Activated CD8-positive, alpha-beta memory T cell treated with anti-CD3 and anti-CD28 coated beads for 4 hours (primary cell): ENCODE data around the gene POR.

Experiments
- DNase-seq, 2 donors: peaks; one replicate each; pipeline ENCODE4 v3.0.0-alpha.2; 2020; ENCODE audit warnings: low read depth in 2 of 2

Gene POR

GRCh38 chr7:75971961-75972763, 57.2 kb downstream of the POR start:
- DNase-seq, result no peak

GRCh38 chr7:75977743-75978142, 62.8 kb downstream of the POR start:
- DNase-seq, result no peak

DNA sequence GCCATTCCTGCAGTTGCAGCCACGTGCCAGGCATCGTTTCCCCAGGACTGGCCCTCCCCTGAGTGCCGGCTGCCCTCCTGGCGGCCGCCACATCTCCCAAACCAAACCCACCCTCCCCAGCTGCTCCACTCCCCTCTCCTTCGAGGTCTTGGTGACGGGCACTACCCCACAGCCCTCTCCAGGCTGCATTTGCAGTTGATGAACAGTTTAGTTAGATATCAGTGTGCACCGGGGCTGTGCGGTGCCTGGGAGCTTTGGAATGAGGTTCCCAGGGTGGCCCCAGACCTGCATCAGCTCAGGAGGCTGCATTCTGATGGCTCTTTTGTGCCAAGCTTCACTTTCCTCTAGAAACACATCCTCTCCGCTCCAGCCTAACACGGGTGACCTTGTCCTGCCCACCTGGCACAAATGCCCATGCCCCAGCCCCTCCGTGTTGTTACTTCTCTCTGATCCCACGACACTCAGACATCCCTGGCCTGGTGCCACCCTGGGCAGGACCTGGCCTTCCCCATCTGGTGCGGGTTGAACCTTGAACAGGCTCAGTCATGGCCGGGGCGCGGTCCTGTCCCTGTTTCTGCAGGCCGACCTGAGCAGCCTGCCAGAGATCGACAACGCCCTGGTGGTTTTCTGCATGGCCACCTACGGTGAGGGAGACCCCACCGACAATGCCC, 64.9 kb downstream of the POR start:
- no peak for DNase-seq

GRCh38 chr7:75980430-75981202, 65.7 kb downstream of the POR start:
- DNase-seq, result no peak

DNA sequence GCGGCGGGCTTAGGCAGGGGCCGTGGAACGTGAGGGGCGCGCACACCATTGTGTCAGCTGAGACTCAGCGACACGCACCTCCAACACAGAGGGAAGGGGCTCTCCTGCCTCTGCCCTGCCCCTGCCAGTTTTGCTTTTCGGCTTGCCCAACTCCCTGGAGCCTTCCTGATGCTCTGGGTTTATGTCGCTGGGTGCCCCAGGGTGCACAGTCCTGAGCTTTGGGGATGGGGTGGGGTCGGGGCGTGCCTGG, 66.2 kb downstream of the POR start:
- no peak for DNase-seq

- DNase-seq, result no peak
Measured at GRCh38 chr7:75981453-75982305, 66.7 kb downstream of the POR start.

DNA sequence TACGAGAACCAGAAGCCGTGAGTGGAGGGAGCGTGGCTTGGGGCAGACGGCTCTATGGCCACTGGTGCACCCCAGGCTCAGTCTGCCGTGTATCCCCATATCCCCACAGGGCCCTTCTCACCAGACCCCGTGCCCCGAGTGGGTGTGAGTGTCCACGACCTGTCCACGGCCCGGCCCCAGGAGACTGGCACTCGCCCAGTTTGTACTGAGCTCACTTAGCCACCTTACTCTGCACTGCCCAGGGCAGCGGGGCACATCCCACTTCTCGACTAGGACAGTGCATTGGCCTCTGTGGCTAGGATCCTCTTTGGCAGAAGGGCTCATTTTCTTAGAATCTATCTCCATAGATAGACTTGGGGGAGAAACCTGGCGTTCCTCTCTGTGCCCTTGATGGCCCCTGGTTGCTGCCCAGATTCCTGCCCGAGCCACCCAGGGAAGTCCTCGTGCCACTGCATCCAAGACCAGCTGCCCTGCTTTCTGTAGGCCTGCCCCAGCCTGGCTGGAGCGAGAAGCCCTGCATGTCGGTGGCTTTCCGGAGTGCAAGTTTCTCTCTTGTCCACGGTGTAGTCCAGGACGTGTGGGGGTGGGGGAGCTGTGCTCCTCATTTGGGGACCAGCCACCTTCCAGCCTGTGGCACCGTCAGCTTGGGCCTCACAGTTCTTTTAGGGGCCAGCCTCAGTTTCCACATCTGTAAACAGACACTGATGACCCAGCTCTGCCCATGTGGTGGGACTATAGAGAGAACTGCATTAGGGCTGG, 67.5 kb downstream of the POR start:
- no peak for DNase-seq

DNA sequence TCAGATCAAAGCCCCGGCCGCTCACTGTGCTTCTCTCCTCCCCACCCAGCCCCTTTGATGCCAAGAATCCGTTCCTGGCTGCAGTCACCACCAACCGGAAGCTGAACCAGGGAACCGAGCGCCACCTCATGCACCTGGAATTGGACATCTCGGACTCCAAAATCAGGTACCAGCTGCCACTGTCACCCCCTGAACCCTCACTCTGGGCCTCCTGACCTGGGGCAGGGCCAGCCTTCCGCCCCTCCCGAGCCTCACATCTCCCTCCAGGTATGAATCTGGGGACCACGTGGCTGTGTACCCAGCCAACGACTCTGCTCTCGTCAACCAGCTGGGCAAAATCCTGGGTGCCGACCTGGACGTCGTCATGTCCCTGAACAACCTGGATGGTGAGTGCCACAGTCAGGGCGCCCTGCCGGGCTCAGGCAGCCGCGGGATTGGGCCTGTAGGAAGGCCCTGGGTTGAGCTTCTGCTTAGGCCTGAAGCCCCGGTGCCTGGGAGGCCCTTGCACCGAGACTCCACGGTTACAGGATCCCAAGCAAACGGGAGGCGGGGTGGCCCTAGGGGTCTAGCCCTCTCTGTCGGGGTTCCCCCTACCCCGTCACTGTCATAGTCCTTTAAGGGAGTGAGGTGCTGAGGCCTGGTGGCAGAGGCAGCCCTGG, 68.6 kb downstream of the POR start:
- no peak for DNase-seq

GRCh38 chr7:75984130-75985008, 69.4 kb downstream of the POR start:
- no peak for DNase-seq

GRCh38 chr7:75985009-75985517, 70.1 kb downstream of the POR start:
- DNase-seq, result no peak

- no peak for DNase-seq
Measured at GRCh38 chr7:75985518-75986146, 70.7 kb downstream of the POR start.

DNA sequence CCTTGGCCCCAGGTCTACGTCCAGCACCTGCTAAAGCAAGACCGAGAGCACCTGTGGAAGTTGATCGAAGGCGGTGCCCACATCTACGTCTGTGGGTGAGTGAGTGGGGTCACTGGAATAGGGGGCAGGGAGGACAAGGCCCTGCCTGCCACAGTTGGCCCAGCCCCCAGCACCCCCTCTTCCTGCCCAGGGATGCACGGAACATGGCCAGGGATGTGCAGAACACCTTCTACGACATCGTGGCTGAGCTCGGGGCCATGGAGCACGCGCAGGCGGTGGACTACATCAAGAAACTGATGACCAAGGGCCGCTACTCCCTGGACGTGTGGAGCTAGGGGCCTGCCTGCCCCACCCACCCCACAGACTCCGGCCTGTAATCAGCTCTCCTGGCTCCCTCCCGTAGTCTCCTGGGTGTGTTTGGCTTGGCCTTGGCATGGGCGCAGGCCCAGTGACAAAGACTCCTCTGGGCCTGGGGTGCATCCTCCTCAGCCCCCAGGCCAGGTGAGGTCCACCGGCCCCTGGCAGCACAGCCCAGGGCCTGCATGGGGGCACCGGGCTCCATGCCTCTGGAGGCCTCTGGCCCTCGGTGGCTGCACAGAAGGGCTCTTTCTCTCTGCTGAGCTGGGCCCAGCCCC, 71.3 kb downstream of the POR start:
- DNase-seq, result no peak

DNA sequence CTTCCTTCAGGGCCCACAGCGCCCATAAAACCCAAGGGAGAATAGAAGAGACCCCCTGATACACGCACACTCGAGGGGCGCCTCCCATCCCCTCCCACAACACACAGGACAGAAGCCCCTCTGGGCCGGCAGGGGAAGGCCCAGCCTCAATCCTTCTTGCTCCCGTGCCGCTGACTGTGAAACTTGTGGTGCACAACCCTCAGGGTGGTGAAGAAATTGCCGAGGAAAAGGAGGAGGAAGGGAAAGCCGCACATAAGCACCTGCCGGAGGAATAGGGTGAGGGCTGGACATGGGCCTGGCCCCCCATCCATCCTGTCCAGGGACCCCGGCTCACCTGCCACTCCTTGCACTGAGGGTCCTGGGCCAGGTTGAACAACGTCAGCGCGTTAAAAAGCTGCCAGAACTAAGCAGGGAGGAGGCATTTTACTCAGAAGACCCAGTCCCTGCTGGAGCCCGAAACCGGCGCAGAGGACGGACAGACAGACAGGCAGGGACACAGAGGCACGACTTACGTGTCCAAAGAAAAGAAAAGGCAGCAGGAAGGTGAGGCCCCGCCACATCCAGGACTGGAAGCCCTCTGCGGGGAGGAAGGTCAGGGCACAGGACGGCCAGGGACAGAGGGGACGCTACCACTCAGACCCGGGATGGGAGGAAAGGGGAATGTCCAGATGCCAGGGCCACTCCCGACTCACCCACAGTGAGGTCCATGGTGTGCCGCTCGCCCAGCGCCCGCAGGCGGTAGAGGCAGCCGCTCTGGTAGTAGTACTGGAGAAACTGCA, 72.3 kb downstream of the POR start:
- DNase-seq, result no peak

DNA sequence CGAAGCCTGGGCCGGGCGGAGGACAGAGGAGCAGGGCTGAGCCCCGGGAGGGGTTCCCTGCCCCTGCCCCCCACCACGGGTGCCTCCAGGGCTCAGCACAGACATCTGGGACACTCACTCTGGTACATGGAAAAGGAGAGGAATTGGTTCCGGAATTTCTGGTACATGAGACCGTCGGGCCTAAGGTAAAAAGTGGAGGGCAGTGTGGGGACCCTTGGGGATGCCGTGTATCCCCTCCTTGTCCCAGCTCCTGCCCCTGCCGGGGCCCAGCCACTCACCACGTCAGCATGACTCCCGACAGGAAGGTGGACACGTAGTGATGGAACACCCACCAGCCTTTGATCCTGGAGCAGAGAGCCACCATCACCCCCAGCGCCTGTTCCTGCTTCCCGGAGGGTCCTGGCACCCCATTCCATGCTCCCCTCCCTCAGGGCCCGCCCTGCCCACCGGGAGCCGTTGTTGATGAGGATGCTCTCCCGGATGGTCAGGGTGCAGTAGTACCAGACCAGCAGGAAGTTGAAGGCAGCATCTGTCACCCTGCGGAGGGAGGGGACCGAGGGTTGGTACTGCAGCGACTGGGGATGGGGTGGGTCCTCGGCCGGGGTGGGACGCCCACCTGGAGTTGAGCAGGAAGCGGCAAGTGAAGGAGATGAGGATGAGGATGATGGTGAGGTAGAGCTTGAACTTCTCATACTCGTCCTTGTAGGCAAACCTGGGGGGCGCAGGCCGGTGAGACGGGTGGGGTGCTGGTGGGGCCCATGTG, 73.0 kb downstream of the POR start:
- DNase-seq, result no peak

GRCh38 chr7:75988568-75989499, 73.9 kb downstream of the POR start:
- DNase-seq, result no peak
